ENCODE results near the gene N4BP2.
A peak's percentile ranks its signal among the peaks of the same experiment; 100 is the strongest.

N4BP2 gene

DNA sequence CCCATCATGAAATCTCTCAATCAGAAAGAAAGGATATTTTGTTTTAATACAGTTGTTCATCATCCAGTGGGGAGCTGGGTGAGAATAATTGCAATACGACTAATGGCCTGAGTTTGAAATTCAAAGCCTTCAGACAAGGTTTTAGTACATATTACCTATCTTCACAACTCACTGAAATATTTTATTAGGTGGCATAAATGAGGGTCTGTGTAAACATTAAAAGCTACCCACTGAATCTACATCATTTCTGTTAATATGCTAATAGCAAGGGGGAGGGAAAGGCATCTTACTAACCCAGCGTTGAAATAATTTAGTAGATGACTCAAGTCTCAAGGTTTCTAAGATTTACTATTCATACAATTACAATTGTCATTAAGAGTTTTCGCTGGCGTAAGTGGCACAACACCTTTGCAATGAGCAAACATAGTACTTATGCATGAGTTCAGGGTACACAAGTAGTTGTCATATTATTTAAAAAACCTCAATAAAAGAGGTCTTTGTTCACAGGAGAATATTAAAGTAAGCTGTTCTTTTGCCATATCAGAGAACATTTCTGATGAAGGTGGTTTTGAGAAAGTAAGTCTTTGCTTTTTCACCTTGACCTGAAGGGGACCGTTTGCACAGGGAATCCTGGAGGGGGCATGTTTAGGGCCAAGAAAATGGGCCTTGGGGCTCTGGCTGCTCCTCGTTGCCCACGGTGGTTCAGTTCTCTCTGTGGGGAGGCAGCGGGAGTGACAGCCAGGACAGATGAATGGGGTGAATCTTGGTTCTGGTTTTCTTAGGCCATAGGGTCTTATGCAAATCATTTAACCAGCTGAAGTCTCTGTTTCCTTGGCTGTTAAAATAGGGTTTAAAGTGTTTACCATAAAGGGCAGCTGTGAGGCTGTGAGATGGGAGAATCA, 135.7 kb downstream of the N4BP2 start:
- DNase-seq (ENCODE audit: low read depth): no peak

DNA sequence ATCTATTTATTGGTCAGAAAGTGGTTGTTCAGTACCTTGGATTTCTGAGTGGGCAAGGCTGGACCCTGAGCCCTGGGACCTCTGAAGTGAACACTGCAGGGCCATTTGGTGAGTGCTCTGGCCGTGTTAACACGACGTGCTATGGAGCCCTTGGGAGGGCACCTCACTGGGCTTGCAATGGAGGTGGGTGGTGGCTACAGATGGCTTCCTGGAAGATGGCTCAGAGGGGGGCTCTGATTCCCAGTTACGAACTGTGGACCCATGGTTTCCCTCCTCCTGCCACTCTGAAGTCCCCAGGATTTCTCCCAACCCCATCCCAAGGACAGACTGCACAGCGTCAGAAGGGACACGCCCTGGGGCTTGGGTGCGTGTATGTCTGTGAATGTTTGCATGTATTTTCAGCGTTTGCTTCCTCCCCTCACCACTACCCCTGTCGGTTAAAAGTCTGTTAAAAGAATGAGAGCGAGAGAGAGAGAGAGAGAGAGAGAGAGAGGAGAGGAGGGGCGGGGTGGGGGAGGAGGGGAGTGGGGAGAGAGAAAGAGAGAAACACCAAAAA, 136.4 kb downstream of the N4BP2 start:
- DNase-seq (ENCODE audit: low read depth): no peak

DNA sequence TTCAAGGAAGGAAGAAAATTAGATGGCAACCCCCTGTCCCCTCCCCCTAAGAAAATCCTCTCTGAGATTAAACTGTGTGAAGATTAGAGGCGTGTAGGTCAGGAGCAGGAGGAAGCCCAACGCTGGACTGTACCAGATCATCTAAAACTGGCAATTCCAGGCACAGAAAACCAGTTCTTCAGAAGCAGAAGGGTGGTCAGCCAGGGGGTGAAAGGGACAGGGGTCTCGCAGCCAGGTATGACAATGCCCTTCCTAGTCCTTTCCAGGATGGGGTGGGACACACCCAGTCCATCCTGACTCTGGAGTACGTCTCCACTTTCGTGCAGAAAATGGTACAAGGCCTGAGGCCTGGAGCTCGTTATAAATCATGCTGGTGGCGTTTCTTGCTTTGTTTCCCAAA, 136.9 kb downstream of the N4BP2 start:
- no peak for DNase-seq (ENCODE audit: low read depth)

- DNase-seq (ENCODE audit: low read depth): no peak
These were observed 138.0 kb downstream of the N4BP2 start for GRCh38 chr4:40194602-40195161.

- no peak for DNase-seq (ENCODE audit: low read depth)
These were observed 138.8 kb downstream of the N4BP2 start for GRCh38 chr4:40195182-40196177.

- DNase-seq (ENCODE audit: low read depth): no peak
These were observed 139.6 kb downstream of the N4BP2 start for GRCh38 chr4:40196272-40196671.

GRCh38 chr4:40196724-40197281, 140.2 kb downstream of the N4BP2 start, which contains the start of gene RHOH:
Gene RHOH (plus strand): TSS chr4:40197031. CDS start chr4:40243387, 46,356 bp downstream.
- peak; percentile 43 for DNase-seq (ENCODE audit: low read depth)

- DNase-seq (ENCODE audit: low read depth): no peak
These were observed 141.4 kb downstream of the N4BP2 start for GRCh38 chr4:40197879-40198689.

GRCh38 chr4:40199179-40199670, 142.6 kb downstream of the N4BP2 start:
- no peak for DNase-seq (ENCODE audit: low read depth)

DNA sequence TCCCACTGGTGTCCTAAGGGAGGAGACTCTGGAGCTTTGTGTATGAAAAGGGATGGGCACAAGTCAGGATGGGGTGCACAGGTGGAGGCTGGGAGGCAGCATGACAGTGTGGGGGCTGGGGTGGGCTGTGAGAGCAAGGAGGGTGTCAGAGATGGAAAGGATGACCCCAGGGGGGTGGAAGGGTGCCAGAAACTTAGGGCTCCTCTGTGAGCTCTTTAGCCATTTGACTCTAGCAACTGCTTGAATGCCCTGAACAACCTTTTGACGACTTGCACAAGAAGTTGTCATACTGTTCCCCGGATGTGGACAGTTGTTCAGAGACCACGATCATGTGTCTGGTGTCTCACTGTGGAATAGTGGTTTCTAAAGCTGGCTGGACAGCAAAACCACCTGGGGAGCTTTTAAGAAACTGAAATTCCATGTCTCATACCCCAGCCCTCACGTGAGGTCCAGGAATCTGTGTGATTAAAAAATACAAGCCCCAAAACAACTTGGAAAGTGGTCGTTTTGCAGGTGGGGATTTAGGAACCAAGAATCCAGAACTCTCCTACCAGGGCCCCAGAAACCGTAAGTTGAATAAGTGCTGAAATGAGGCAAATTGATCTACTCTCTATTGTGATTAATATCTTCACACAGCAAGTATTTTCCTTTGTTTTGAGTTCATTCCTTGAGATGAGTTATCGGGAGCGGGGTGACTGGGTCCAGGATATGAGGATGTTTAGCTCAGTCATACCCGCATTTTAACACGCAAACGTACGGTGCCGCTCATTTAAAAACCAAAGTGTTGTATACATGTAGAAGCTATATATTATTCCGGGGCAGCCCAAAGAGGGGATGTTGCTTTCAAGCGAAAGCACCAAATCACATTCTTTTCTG, 143.6 kb downstream of the N4BP2 start:
- DNase-seq (ENCODE audit: low read depth): peak; percentile 55

GRCh38 chr4:40200875-40201801, 144.5 kb downstream of the N4BP2 start:
- no peak for DNase-seq (ENCODE audit: low read depth)

- no peak for DNase-seq (ENCODE audit: low read depth)
These were observed 145.2 kb downstream of the N4BP2 start for GRCh38 chr4:40201898-40202297.

DNA sequence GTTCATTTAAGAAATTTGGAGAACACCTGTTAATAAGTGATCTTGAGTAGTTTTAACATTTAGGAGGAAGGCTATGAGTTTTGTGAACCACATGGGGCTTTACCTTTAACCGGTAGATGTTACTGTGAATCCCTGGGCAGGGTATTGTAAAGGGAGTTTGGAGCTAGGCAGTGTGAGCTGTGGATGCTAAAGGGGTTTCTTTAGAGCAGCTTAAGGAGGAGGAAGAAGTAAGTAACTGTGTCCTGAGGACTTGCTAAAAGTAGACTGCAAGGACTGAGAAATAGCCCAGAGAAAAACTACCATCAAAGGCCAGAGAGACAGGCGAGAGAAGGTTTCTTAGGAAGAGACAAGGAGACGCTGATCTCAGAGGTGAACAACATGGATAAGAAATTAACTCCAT, 145.8 kb downstream of the N4BP2 start:
- DNase-seq (ENCODE audit: low read depth): no peak

DNA sequence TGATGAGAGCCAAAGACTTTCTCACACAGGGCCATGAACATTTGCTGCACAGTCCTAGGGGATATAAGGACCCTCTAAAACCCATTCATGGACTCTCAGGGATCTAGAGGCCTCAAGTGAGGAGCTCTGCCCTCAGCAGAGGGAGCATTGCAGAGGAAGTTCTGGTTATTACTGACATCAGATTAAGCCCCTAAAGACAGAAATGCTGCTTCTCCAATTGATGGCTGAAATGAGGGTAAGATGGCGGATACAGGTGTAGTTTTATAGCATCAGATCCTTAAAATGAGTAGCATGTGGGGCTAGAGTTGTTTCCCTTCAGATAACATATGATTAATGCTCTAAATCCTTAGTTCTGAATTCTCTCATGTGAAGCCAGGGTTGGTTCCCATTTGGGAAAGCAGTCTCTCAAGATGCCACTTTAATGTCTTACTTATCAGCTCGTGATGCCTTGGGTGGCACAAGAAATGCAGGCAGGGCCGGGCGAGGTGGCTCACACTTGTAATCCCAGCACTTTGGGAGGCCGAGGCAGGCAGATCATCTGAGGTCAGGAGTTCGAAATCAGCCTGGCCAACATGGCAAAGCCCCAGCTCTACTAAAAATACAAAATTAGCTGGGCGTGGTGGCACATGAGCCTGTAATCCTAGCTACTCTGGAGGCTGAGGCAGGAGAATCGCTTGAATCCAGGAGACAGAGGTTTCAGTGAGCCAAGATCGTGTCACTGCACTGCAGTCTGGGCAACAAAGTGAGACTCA, 148.0 kb downstream of the N4BP2 start:
- DNase-seq (ENCODE audit: low read depth): no peak

DNA sequence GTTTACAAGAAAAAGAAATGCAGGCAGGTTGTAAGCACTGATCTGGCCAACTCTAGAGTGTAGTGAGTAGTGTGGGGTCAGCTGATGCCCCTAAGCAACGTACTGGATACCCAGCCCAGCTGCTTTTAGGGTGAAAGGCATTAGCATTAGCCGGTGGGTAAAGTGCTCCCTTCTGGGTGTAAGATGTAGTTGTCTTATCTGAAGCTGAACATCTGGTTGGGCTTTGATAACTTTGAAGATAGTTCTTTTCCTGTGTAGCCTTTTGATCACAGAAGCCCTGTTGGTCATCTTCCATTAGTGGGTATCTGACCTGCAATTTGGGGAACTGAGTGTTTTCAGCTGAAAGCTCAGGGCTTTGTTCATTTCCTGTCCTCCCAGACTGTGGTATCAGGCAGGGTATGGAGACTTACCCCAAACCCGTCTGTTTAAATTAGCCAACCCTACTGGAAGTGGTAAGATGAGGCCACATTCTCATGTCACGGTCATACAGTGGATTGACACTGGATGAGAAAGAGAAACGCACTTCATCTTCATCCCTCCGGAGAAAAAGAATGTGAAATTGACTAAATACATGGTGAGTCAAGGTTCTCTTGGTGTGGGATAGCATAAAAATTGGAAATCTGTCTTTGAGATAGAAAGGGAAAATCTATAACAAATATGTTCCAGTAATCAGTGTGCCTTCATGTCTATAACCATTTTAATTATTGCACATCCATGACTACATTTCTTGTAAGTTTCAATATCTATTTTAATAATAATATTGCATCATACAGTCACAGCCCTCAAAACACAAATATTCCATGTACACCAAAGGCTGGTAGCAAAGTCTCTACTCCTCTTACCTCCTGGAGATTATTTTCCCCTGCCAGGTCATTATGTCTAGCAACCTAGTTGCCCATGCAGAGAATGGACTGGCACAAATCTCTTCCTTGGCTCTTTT, 148.9 kb downstream of the N4BP2 start:
- DNase-seq (ENCODE audit: low read depth): no peak

DNA sequence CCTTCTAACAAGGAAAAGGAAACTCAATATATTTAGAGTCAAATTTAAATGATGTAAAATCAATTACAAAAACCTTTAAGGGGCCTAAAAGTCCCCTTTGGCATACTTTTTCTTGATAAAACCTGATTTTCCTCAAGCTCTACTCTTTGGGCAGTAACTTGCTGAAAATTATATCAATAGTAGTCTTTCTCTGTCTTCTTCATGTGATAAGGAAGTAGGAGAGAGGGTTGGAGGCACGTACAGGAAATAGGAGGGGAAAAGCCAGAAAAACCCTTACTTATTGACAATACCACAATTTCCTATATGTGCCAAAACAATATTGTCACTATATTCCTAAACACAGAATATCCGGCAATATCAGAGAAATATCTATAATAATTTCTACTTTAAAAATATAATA, 149.8 kb downstream of the N4BP2 start:
- no peak for DNase-seq (ENCODE audit: low read depth)

Data from stimulated activated CD8-positive, alpha-beta memory T cell treated with anti-CD3 and anti-CD28 coated beads, Interleukin-7, amount 100 ng/mL, for 24 hours (primary cell).